HepG2 (cell line): ENCODE data around the gene WDHD1. TPM values are rescaled to one million over a fixed set of nuclear protein-coding genes. Genes with fewer than 3 reads are reported as not detected.

Experiments used
- AGO2 ChIP-seq: fragments of 200-400 bp; formaldehyde crosslinking; optimal IDR thresholded peaks from 2 replicates; pipeline ENCODE3; 2017; ENCODE audit warnings: mild to moderate bottlenecking, low read depth, low read length, moderate library complexity
- BCL6 ChIP-seq: IDR thresholded peaks from 2 replicates; pipeline ENCODE4 v1.6.1; 2016; ENCODE audit warnings: missing genetic modification reagents, missing compliant biosample characterization
- CAMTA2 ChIP-seq: sonication (generic); formaldehyde crosslinking; IDR thresholded peaks from 2 replicates; pipeline ENCODE4 v1.4.0; 2020; ENCODE audit warnings: mild to moderate bottlenecking, missing genetic modification reagents, borderline replicate concordance
- FOXJ3 ChIP-seq: sonication (generic); formaldehyde crosslinking; IDR thresholded peaks from 2 replicates; pipeline ENCODE4 v1.4.0; 2020; ENCODE audit warnings: missing genetic modification reagents, mild to moderate bottlenecking, borderline replicate concordance
- JARID2 ChIP-seq: sonication (generic); formaldehyde crosslinking; IDR thresholded peaks from 2 replicates; pipeline ENCODE4 v1.8.1; 2023; ENCODE audit warnings: missing genetic modification reagents, inconsistent platforms; ENCODE audit not compliant: insufficient replicate concordance
- MAFF ChIP-seq: IDR thresholded peaks from 2 replicates; pipeline ENCODE4 v1.6.1; 2011; ENCODE audit warnings: low read depth, low read length, improper control_type of control experiment
- NCOA1 ChIP-seq: sonication (generic); formaldehyde crosslinking; IDR thresholded peaks from 2 replicates; pipeline ENCODE4 v1.9.0; 2021; ENCODE audit warnings: missing genetic modification reagents
- NFE2 ChIP-seq: sonication (generic); formaldehyde crosslinking; IDR thresholded peaks from 2 replicates; pipeline ENCODE4 v1.4.0; 2020; ENCODE audit warnings: missing genetic modification reagents
- PAF1 ChIP-seq: IDR thresholded peaks from 2 replicates; pipeline ENCODE4 v1.6.1; 2016; ENCODE audit warnings: missing genetic modification reagents, missing compliant biosample characterization
- RAD51 ChIP-seq: fragments of 450-650 bp; IDR thresholded peaks from 2 replicates; pipeline ENCODE4 v1.6.1; 2016; ENCODE audit warnings: borderline replicate concordance
- RBFOX2 ChIP-seq: fragments of 200-400 bp; formaldehyde crosslinking; IDR thresholded peaks from 2 replicates; pipeline ENCODE4 v1.6.1; 2017; ENCODE audit warnings: low read depth, mild to moderate bottlenecking, low read length
- REXO4 ChIP-seq: sonication (generic); formaldehyde crosslinking; IDR thresholded peaks from 2 replicates; pipeline ENCODE4 v1.8.0; 2022; ENCODE audit warnings: missing genetic modification reagents, mild to moderate bottlenecking, borderline replicate concordance
- SIX1 ChIP-seq: sonication (generic); formaldehyde crosslinking; IDR thresholded peaks from 2 replicates; pipeline ENCODE4 v1.4.0; 2020; ENCODE audit warnings: missing genetic modification reagents, borderline replicate concordance
- SKI ChIP-seq: fragments of 450-650 bp; IDR thresholded peaks from one replicate; pipeline ENCODE4 v1.6.1; 2018; ENCODE audit warnings: mild to moderate bottlenecking; ENCODE audit not compliant: partially characterized antibody
- SNAI1 ChIP-seq: sonication (generic); formaldehyde crosslinking; IDR thresholded peaks from 2 replicates; pipeline ENCODE4 v1.5.0; 2020; ENCODE audit warnings: mild to moderate bottlenecking, missing genetic modification reagents, borderline replicate concordance
- TCF12 ChIP-seq, 2 experiments: fragments of 450-650 bp in 1 of 2; sonication (generic) in 1 of 2; formaldehyde crosslinking in 1 of 2; IDR thresholded peaks; 2 replicates each; pipeline versions ENCODE4 v1.6.1 to v1.8.0; 2017 to 2022; ENCODE audit warnings: antibody characterized with exemption in 1 of 2, mild to moderate bottlenecking in 1 of 2, missing genetic modification reagents in 1 of 2, moderate library complexity in 1 of 2
- ZFP82 ChIP-seq: sonication (generic); formaldehyde crosslinking; IDR thresholded peaks from 2 replicates; pipeline ENCODE4 v1.5.1; 2020; ENCODE audit warnings: mild to moderate bottlenecking, missing genetic modification reagents, borderline replicate concordance
- ZNF143 ChIP-seq: sonication (generic); formaldehyde crosslinking; IDR thresholded peaks from 2 replicates; pipeline ENCODE4 v1.4.0; 2020; ENCODE audit warnings: missing genetic modification reagents
- ZNF354B ChIP-seq: sonication (generic); formaldehyde crosslinking; IDR thresholded peaks from 2 replicates; pipeline ENCODE4 v1.8.0; 2022; ENCODE audit warnings: mild to moderate bottlenecking, missing genetic modification reagents
- ZNF614 ChIP-seq: IDR thresholded peaks from 2 replicates; pipeline ENCODE4 v1.6.1; 2018; ENCODE audit warnings: missing biosample characterization, missing genetic modification reagents, inconsistent platforms, borderline replicate concordance
- ZNF670 ChIP-seq: sonication (generic); formaldehyde crosslinking; IDR thresholded peaks from 2 replicates; pipeline ENCODE4 v1.8.0; 2022; ENCODE audit warnings: mild to moderate bottlenecking, missing genetic modification reagents, borderline replicate concordance
- ZNF7 ChIP-seq: IDR thresholded peaks from 2 replicates; pipeline ENCODE4 v1.6.1; 2016; ENCODE audit warnings: missing biosample characterization, missing genetic modification reagents
- ZNF879 ChIP-seq: sonication (generic); formaldehyde crosslinking; IDR thresholded peaks from 2 replicates; pipeline ENCODE4 v1.8.1; 2023; ENCODE audit warnings: missing genetic modification reagents
- polyA plus RNA-seq, 8 experiments: library from polyadenylated mRNA; depleted of rRNA in 3 of 8; stranded (reverse) in 7 of 8; unstranded in 1 of 8; fragments of >200 nt; fragmentation: Illumina TruSeq in 4 of 8; extraction: Trizol in 4 of 8; gene quantifications; 2 replicates each; pipeline versions ENCODE4 v1.2.1 to v1.2.3, GENCODE V29; 2011 to 2016; ENCODE audit warnings: low read depth in 4 of 8, missing spikeins in 1 of 8, mixed read lengths in 1 of 8; ENCODE audit not compliant: insufficient read depth in 1 of 8
- total RNA-seq, 5 experiments: library from RNA; depleted of rRNA; stranded (reverse); fragments of >200 nt; fragmentation: Illumina TruSeq; extraction: Trizol; gene quantifications; 2 replicates each; pipeline ENCODE4 v1.2.3, GENCODE V29; 2016; ENCODE audit warnings: low read depth in 1 of 5
- TF ChIP-seq, protein P1 (sequence below): sonication (generic); formaldehyde crosslinking; IDR thresholded peaks from 2 replicates; pipeline ENCODE4 v1.8.0; 2022; ENCODE audit warnings: mild to moderate bottlenecking, missing genetic modification reagents, moderate library complexity
- TF ChIP-seq, protein P2 (sequence below): sonication (generic); formaldehyde crosslinking; IDR thresholded peaks from 2 replicates; pipeline ENCODE4 v1.8.0; 2022; ENCODE audit warnings: missing genetic modification reagents, low read depth, mild to moderate bottlenecking, borderline replicate concordance
- TF ChIP-seq, protein P3 (sequence below): sonication (generic); formaldehyde crosslinking; IDR thresholded peaks from 2 replicates; pipeline ENCODE4 v1.8.0; 2022; ENCODE audit warnings: low read depth, missing genetic modification reagents
- TF ChIP-seq, protein P4 (sequence below): IDR thresholded peaks from 2 replicates; pipeline ENCODE4 v1.6.1; 2016

The WDHD1 gene
- total and polyA plus RNA-seq, 2 of the 13 experiments (the other 11 are each of a cell fraction or from before 2014, with no cell fraction given), result 5.5 to 27.5 TPM

DNA sequence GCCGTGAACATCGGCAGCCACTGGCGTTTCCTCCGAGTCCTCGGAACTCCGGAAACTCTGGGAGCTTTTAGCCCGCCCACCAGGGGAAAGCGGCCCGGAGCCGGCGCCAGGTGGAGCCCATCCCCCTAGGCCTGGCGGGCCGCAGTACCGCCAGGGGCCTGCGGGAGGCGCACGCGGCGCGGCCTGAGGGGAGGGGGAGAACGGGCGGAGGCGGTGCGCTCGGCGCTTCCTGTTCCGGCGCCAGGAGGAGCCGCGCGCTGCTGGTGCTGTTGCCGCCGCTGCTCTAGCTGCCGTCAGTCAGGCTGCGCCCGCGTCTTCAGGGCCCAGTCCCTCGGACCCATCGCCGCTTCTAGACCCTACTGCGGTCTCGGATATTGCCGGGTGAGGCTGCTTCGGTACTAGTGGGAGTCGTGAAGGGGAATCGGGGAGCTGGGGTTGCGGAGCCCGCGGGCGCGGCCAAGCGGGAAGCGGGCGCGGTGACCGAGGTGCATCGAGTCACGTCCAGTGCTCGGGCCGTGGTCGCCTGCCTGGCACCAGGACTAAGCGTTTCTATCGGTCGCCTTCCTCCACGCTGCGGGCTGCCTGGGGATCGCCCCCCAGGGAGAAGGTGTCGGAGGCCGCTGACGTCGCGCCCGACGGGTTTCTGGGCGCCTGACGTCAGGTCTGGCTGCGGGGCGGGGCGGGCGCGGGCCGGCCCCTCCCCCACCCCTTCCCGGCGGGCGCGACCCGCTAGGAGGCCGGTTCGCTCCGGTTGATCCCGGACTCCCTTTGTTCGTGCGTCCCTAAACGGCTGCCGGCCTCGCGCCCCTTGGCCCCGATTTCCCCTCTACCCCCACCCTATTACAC lies 24.7 kb upstream of the WDHD1 start, which contains the start of gene MAPK1IP1L (continued):
- TF ChIP-seq FOXJ3 (CRISPR knock-in tag) (no peak), TCF12 (IDR thresholded peaks at IDR 0.05) (no peak), TCF12 (CRISPR knock-in tag; IDR thresholded peaks at IDR 0.05) (peak; percentile 78; the same call in 1 of the 2 replicates), ZNF670 (CRISPR knock-in tag) (peak; percentile 37; the same call in 1 of the 2 replicates), NCOA1 (CRISPR knock-in tag) (peak; percentile 96), REXO4 (0 out of 2 replicates have a peak, but pooled peaks have one; percentile 44), NFE2 (CRISPR knock-in tag) (no peak), ZNF354B (CRISPR knock-in tag) (no peak; the same call in 1 of the 2 replicates), SKI (peak; percentile 54), ZNF614 (CRISPR knock-in tag) (peak; percentile 89), RAD51 (no peak), ZNF879 (peak; percentile 79; the same call in 1 of the 2 replicates), RBFOX2 (peak; percentile 99), AGO2 (peak; percentile 96), MAFF (no peak), JARID2 (CRISPR knock-in tag) (no peak), ZNF143 (CRISPR knock-in tag) (peak; percentile 47), SIX1 (no peak), ZFP82 (CRISPR knock-in tag) (peak; percentile 94), ZNF7 (CRISPR knock-in tag) (no peak), SNAI1 (CRISPR knock-in tag) (0 out of 2 replicates have a peak, but pooled peaks have one; percentile 58), CAMTA2 (CRISPR knock-in tag) (no peak), PAF1 (CRISPR knock-in tag) (no peak), BCL6 (CRISPR knock-in tag) (0 out of 2 replicates have a peak, but pooled peaks have one; percentile 15)
- TF ChIP-seq, protein P1, sequence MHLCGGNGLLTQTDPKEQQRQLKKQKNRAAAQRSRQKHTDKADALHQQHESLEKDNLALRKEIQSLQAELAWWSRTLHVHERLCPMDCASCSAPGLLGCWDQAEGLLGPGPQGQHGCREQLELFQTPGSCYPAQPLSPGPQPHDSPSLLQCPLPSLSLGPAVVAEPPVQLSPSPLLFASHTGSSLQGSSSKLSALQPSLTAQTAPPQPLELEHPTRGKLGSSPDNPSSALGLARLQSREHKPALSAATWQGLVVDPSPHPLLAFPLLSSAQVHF (CRISPR knock-in tag), result no peak
- TF ChIP-seq, protein P2, sequence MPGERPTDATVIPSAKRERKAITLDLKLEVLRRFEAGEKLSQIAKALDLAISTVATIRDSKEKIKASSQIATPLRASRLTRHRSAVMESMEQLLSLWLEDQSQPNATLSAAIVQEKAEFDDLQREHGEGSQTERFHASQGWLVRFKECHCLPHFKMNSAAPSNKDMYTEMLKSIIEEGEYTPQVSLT (CRISPR knock-in tag), result 0 out of 2 replicates have a peak, but pooled peaks have one; percentile 76
- TF ChIP-seq, protein P3, sequence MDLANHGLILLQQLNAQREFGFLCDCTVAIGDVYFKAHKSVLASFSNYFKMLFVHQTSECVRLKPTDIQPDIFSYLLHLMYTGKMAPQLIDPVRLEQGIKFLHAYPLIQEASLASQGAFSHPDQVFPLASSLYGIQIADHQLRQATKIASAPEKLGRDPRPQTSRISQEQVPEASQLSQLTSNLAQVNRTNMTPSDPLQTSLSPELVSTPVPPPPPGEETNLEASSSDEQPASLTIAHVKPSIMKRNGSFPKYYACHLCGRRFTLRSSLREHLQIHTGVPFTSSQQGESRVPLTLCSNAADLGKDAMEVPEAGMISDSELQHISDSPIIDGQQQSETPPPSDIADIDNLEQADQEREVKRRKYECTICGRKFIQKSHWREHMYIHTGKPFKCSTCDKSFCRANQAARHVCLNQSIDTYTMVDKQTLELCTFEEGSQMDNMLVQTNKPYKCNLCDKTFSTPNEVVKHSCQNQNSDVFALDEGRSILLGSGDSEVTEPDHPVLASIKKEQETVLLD (CRISPR knock-in tag), result peak; percentile 63
- TF ChIP-seq, protein P4, sequence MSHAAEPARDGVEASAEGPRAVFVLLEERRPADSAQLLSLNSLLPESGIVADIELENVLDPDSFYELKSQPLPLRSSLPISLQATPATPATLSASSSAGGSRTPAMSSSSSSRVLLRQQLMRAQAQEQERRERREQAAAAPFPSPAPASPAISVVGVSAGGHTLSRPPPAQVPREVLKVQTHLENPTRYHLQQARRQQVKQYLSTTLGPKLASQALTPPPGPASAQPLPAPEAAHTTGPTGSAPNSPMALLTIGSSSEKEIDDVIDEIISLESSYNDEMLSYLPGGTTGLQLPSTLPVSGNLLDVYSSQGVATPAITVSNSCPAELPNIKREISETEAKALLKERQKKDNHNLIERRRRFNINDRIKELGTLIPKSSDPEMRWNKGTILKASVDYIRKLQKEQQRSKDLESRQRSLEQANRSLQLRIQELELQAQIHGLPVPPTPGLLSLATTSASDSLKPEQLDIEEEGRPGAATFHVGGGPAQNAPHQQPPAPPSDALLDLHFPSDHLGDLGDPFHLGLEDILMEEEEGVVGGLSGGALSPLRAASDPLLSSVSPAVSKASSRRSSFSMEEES (CRISPR knock-in tag), result no peak
